ENCODE data around the gene UBE2K. TPM values are rescaled to one million over a fixed set of nuclear protein-coding genes. Genes with fewer than 3 reads are reported as not detected.

Gene UBE2K
- total and polyA plus RNA-seq, 8 donors = 7.0 to 187 (median 38.4) TPM

DNA sequence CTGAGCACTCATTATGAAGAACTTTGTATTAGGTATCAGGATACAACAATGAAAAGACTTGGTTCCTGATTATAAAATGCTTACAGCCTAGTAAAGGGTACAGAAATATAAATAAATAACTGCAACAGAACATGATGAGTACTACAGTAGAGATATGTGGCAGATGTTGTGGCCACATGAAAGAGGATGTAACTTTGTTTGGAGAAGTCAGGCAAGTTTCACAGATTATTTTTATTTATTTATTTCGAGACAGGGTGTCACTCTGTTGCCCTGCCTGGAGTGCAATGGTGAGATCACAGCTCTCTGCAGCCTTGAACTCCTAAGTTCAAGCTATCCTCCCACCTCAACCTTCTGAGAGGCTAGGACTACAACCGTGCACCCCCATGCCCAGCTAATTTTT, 15.8 kb upstream of the UBE2K start:
- no peak for DNase-seq
- intact Hi-C loops (cut with DNase I; ENCODE audit: low total_unique reads) = no loop called here
- H3K27ac ChIP-seq = no peak overlapping the region
- H3K4me3 ChIP-seq = no peak overlapping the region
- no peaks in the 10 kb centered on the region for H3K36me3 ChIP-seq
- no peaks in the 10 kb centered on the region for H3K9me3 ChIP-seq
- H3K27me3 ChIP-seq = no peaks in the 10 kb centered on the region
- H3K4me1 ChIP-seq = no peaks in the 10 kb centered on the region
- no peak for TF ChIP-seq POLR2AphosphoS5 (IDR thresholded peaks at IDR 0.05)
- TF ChIP-seq EP300 (IDR thresholded peaks at IDR 0.05) = no peak
- TF ChIP-seq, protein P1, sequence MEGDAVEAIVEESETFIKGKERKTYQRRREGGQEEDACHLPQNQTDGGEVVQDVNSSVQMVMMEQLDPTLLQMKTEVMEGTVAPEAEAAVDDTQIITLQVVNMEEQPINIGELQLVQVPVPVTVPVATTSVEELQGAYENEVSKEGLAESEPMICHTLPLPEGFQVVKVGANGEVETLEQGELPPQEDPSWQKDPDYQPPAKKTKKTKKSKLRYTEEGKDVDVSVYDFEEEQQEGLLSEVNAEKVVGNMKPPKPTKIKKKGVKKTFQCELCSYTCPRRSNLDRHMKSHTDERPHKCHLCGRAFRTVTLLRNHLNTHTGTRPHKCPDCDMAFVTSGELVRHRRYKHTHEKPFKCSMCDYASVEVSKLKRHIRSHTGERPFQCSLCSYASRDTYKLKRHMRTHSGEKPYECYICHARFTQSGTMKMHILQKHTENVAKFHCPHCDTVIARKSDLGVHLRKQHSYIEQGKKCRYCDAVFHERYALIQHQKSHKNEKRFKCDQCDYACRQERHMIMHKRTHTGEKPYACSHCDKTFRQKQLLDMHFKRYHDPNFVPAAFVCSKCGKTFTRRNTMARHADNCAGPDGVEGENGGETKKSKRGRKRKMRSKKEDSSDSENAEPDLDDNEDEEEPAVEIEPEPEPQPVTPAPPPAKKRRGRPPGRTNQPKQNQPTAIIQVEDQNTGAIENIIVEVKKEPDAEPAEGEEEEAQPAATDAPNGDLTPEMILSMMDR (IDR thresholded peaks at IDR 0.05) = no peak
- 63 to 86% (median 81%) methylated on average over 2 of the region's 2 CpGs for WGBS, 5 donors

DNA sequence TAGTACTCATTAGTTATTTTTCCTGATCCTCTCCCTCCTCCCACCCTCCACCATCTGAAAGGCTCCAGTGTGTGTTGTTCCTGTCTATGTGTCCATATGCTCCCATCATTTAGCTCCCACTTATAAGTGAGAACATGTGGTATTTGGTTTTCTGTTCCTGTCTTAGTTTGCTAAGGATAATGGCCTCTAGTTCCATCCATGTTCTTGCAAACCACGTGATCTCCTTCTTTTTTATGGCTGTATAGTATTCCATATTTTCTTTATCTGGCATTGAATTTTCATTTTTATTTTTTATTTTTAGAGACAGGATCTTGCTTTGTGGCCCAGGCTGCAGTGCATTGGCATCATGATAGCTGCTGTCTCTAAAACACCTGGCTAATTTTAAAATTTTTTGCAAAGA, 11.9 kb upstream of the UBE2K start:
- TF ChIP-seq POLR2AphosphoS5 (IDR thresholded peaks at IDR 0.05) = no peak
- TF ChIP-seq, protein P1 (IDR thresholded peaks at IDR 0.05) = no peak
- no peak for TF ChIP-seq POLR2A (IDR thresholded peaks at IDR 0.05)
- no peak for TF ChIP-seq EP300 (IDR thresholded peaks at IDR 0.05)
- intact Hi-C loops (cut with DNase I; ENCODE audit: low total_unique reads) = no loop called here
- 0% methylated on average over 1 of the region's 1 CpG for WGBS, 5 donors
- no peak for DNase-seq
- Histone ChIP-seq H3K36me3 (no peaks in the 10 kb centered on the region), H3K27ac (no peak overlapping the region), H3K9me3 (no peaks in the 10 kb centered on the region), H3K4me1 (no peaks in the 10 kb centered on the region), H3K4me3 (no peak overlapping the region), H3K27me3 (no peaks in the 10 kb centered on the region)

DNA sequence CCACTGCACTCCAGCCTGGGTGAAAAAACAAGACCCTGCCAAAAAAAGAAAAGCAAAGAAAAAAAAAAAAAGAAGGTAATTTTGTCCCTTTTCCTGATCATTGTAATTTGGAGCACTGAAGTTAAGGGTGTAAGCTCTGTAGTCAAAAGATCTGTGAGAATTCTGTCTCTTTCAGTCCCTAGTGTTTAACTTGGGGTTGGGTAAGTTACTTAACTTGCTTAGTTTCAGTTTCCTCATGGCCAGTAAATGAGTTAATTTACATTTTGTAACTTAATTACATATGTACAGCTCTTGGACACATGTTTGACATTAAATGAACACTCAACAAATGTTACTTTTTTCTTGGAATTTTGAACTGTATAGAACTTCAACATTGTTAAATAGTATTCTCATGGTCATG, 10.9 kb upstream of the UBE2K start:
- TF ChIP-seq POLR2A (IDR thresholded peaks at IDR 0.05) = no peak
- Histone ChIP-seq H3K27ac (no peak overlapping the region), H3K4me1 (no peaks in the 10 kb centered on the region), H3K27me3 (no peaks in the 10 kb centered on the region), H3K9me3 (no peaks in the 10 kb centered on the region), H3K36me3 (no peaks in the 10 kb centered on the region), H3K4me3 (no peak overlapping the region)
- intact Hi-C loops (cut with DNase I; ENCODE audit: low total_unique reads) = no loop called here
- no peak for DNase-seq

DNA sequence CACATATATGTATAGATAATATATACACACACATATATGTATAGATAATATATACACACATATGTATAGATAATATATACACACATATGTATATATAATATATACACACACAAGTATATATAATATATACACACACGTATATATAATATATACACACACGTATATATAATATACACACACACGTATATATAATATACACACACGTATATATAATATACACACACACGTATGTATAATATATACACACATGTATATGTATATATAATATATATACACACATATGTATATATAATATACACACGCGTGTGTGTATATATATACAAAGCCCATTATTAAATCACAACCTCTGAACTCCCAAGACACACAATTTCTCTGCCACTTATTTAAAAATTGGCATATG, 8.0 kb upstream of the UBE2K start:
- Histone ChIP-seq H3K4me3 (no peak overlapping the region), H3K36me3 (no peaks in the 10 kb centered on the region), H3K4me1 (no peaks in the 10 kb centered on the region), H3K27me3 (no peaks in the 10 kb centered on the region), H3K9me3 (no peaks in the 10 kb centered on the region), H3K27ac (no peak overlapping the region)
- no peak for DNase-seq
- TF ChIP-seq EP300 (IDR thresholded peaks at IDR 0.05) (no peak), POLR2AphosphoS5 (IDR thresholded peaks at IDR 0.05) (no peak), POLR2A (IDR thresholded peaks at IDR 0.05) (no peak)
- TF ChIP-seq, protein P1 (IDR thresholded peaks at IDR 0.05) = no peak
- intact Hi-C loops (cut with DNase I; ENCODE audit: low total_unique reads) = no loop called here
- 48 to 69% (median 63%) methylated on average over 7 of the region's 7 CpGs for WGBS, 5 donors

DNA sequence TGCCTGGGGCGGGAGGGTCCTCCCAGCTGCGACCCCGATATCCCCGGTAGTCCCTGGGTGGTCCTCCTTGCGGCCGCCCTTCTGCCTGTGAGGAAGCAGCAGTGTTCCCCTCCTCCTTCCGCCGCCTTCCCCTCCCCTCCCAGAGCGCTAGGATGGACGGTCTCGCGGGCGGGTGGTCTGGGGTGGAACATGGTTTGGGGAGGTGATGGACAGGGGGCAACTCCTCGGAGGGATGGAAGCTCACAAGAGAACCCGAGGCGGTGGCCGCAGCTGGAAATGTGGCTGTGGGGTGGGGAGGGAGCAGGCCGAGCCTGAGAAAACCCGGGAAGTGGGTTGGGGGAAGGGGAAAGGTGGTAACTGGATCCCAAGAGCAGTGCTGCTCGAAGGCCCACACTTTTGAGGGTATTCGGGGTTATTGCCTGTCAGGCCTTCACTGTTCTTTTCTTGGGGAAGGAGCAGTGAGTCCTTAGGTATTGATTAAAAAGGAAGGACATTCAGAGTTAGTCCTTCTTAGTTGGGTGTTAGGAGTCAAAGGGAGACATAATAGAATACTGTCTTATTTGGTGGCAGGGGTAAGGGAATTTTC, 581 bp downstream of the UBE2K start:
- peak; percentile 32 to 79 for DNase-seq
- intact Hi-C loops (cut with DNase I; ENCODE audit: low total_unique reads) = loop anchor here (5.0 kb wide), 1 partner anchor 279 kb away; the partner anchor contains the start of gene PDS5A
- 0 to 2% (median 1%) methylated on average over 19 to 21 of the region's 21 CpGs for WGBS, 5 donors
- H3K4me1 ChIP-seq = peaks cover 24 to 60% (median 45%) of the 10 kb centered on the region in 4 donors
- H3K27me3 ChIP-seq = no peaks in the 10 kb centered on the region
- peak overlapping the region; percentile 90 to 100 (median 96) for H3K27ac ChIP-seq
- no peak for TF ChIP-seq EP300 (IDR thresholded peaks at IDR 0.05)
- TF ChIP-seq, protein P1 (IDR thresholded peaks at IDR 0.05) = no peak
- TF ChIP-seq POLR2A (IDR thresholded peaks at IDR 0.05) = no peak
- TF ChIP-seq POLR2AphosphoS5 (IDR thresholded peaks at IDR 0.05) = no peak
- peak overlapping the region; percentile 60 to 88 (median 82) for H3K4me3 ChIP-seq
- H3K9me3 ChIP-seq = no peaks in the 10 kb centered on the region
- peaks cover 7 to 14% (median 13%) of the 10 kb centered on the region in 4 donors for H3K36me3 ChIP-seq

Data from stomach (tissue), 9 donors.